A549 (cell line): ENCODE data around the gene SGSM1. TPM values are rescaled to one million over a fixed set of nuclear protein-coding genes. Genes with fewer than 3 reads are reported as not detected.

Experiments
- ATAC-seq, 2 experiments: fragments of 200-7000 bp in 1 of 2; fragments of >200 bp in 1 of 2; cut with Nextera tagmentation in 1 of 2; cut with Tn5 transposase in 1 of 2; 3 replicates each; pipeline versions ENCODE4 v1.8.0 to v1.9.1; 2018 to 2020; ENCODE audit warnings: mild to moderate bottlenecking in 1 of 2, moderate library complexity in 1 of 2
- CTCF ChIA-PET: fragments of 300-600 bp; sonication (Branson Sonifier 250); formaldehyde crosslinking; extraction: SDS; loops from one replicate; lab custom pipeline; 2021; ENCODE audit warnings: antibody characterized with exemption, inconsistent platforms; lab: Yijun Ruan, JAX
- POLR2A ChIA-PET: fragments of 350-600 bp; formaldehyde crosslinking; extraction: SDS; loops from one replicate; lab custom pipeline; 2021; ENCODE audit warnings: antibody characterized with exemption, inconsistent platforms; lab: Yijun Ruan, JAX
- DNase-seq, 2 experiments: peaks; one replicate each; pipeline versions ENCODE4 v3.0.0 to v3.0.0-alpha.2; 2011 to 2016; ENCODE audit warnings: low read depth in 1 of 2, low spot score in 1 of 2
- FAIRE-seq: peaks from 2 replicates; lab custom pipeline; 2011; peaks lifted over from hg19 to GRCh38; lab: Jason Lieb, UNC
- H3K27ac ChIP-seq, 2 experiments: fragments of >200 bp; sonication (Bioruptor Twin); formaldehyde crosslinking; 3 replicates each; pipeline ENCODE4 v1.5.1; 2016 to 2017
- H3K4me1 ChIP-seq: fragments of >200 bp; sonication (Bioruptor Twin); formaldehyde crosslinking; 3 replicates; pipeline ENCODE4 v1.6.1; 2016
- H3K4me2 ChIP-seq: fragments of >200 bp; sonication (Bioruptor Twin); formaldehyde crosslinking; 3 replicates; pipeline ENCODE4 v1.6.1; 2016
- H3K4me3 ChIP-seq: fragments of >200 bp; sonication (Bioruptor Twin); formaldehyde crosslinking; 3 replicates; pipeline ENCODE4 v1.5.1; 2016
- H3K9me3 ChIP-seq: fragments of >200 bp; sonication (Bioruptor Twin); formaldehyde crosslinking; 3 replicates; pipeline ENCODE4 v1.6.1; 2016
- CHD2 ChIP-seq: fragments of 150-350 bp; IDR thresholded peaks from 2 replicates; pipeline ENCODE4 v1.6.1; 2014; ENCODE audit warnings: low read length; ENCODE audit not compliant: partially characterized antibody
- EHMT2 ChIP-seq: fragments of 200-600 bp; sonication (generic); IDR thresholded peaks from 2 replicates; pipeline ENCODE4 v1.6.1; 2016; ENCODE audit warnings: antibody characterized with exemption, low read depth, mild to moderate bottlenecking, moderate library complexity
- FOSB ChIP-seq: fragments of 250-450 bp; sonication (Bioruptor Pico); IDR thresholded peaks from 2 replicates; pipeline ENCODE4 v1.5.0; 2020; ENCODE audit warnings: mild to moderate bottlenecking, moderate library complexity
- FOSL2 ChIP-seq, 2 experiments: fragments of 450-650 bp in 1 of 2; fragments of >200 bp in 1 of 2; sonication (Bioruptor Twin) in 1 of 2; formaldehyde crosslinking; IDR thresholded peaks; 2 replicates each; pipeline versions ENCODE4 v1.5.0 to v1.6.1; 2016 to 2020; ENCODE audit warnings: mild to moderate bottlenecking in 1 of 2, moderate library complexity in 1 of 2
- GATA3 ChIP-seq: IDR thresholded peaks from 2 replicates; pipeline ENCODE4 v1.6.1; 2012; ENCODE audit warnings: borderline replicate concordance
- JUN ChIP-seq, 2 experiments: fragments of >200 bp; sonication (Bioruptor Twin); formaldehyde crosslinking; IDR thresholded peaks; 2 replicates in 1 of 2; 3 replicates in 1 of 2; pipeline ENCODE4 v1.6.1; 2016 to 2017
- MAFK ChIP-seq: fragments of 450-650 bp; IDR thresholded peaks from 2 replicates; pipeline ENCODE4 v1.6.1; 2014; ENCODE audit not compliant: partially characterized antibody
- MAX ChIP-seq: IDR thresholded peaks from 2 replicates; pipeline ENCODE4 v1.6.1; 2012
- NPAS2 ChIP-seq: fragments of 250-450 bp; sonication (Bioruptor Pico); IDR thresholded peaks from 2 replicates; pipeline ENCODE4 v1.8.0; 2022; ENCODE audit warnings: mild to moderate bottlenecking, moderate library complexity, borderline replicate concordance
- PHF8 ChIP-seq: fragments of 200-600 bp; sonication (generic); IDR thresholded peaks from 2 replicates; pipeline ENCODE4 v1.6.1; 2016; ENCODE audit warnings: low read depth, mild to moderate bottlenecking, antibody characterized with exemption, moderate library complexity, borderline replicate concordance
- RAD21 ChIP-seq, 2 experiments: fragments of >200 bp in 1 of 2; sonication (Bioruptor Twin) in 1 of 2; formaldehyde crosslinking in 1 of 2; IDR thresholded peaks in 1 of 2; conservative IDR thresholded peaks in 1 of 2; 2 replicates in 1 of 2; 3 replicates in 1 of 2; pipeline ENCODE4 v1.6.1; 2012 to 2018; ENCODE audit warnings: inconsistent platforms in 1 of 2
- RCOR1 ChIP-seq: fragments of 150-350 bp; IDR thresholded peaks from 2 replicates; pipeline ENCODE4 v1.6.1; 2014; ENCODE audit warnings: antibody characterized with exemption, low read length, low read depth
- REST ChIP-seq: fragments of 200-600 bp; sonication (generic); IDR thresholded peaks from 2 replicates; pipeline ENCODE4 v1.6.1; 2016; ENCODE audit warnings: antibody characterized with exemption, mild to moderate bottlenecking, moderate library complexity
- RNF2 ChIP-seq: fragments of 200-600 bp; sonication (generic); IDR thresholded peaks from 2 replicates; pipeline ENCODE4 v1.6.1; 2016; ENCODE audit warnings: low read depth, mild to moderate bottlenecking, antibody characterized with exemption, moderate library complexity, borderline replicate concordance
- USF2 ChIP-seq: fragments of 450-650 bp; IDR thresholded peaks from 2 replicates; pipeline ENCODE4 v1.6.1; 2014; ENCODE audit warnings: antibody characterized with exemption
- whole genome bisulfite sequencing: methylation state at CpG from one replicate; pipeline ENCODE4 v1.1.6; 2017; ENCODE audit errors: missing lambda C conversion rate; 5-methylcytosine and 5-hydroxymethylcytosine counted together
- polyA plus RNA-seq, 4 experiments: library from polyadenylated mRNA; depleted of rRNA in 3 of 4; stranded (reverse); fragments of >200 nt; fragmentation: RNase III in 1 of 4; extraction: RNeasy Plus Mini Kit Qiagen cat#74134 plus additional on column Dnase treatment in 1 of 4; gene quantifications; 2 replicates in 3 of 4; 3 replicates in 1 of 4; pipeline ENCODE4 v1.2.3, GENCODE V29; 2011 to 2017

The SGSM1 gene
- polyA plus RNA-seq, 2 of the 4 experiments (the other 2 are of a cell fraction) = 0.50 to 1.4 TPM

GRCh38 chr22:24951942-24952836 lies 146.2 kb downstream of the SGSM1 start, which contains the start of gene KIAA1671 (continued):
- no peak for TF ChIP-seq REST
- no peak for TF ChIP-seq MAFK
- no peak for TF ChIP-seq EHMT2
- TF ChIP-seq RNF2 = no peak
- no peak for TF ChIP-seq RCOR1
- peak; percentile 86 to 97 for TF ChIP-seq RAD21 (conservative IDR thresholded peaks at IDR 0.05 in 1 of 2, IDR thresholded peaks at IDR 0.05 in 1 of 2)
- no peak for TF ChIP-seq GATA3

GRCh38 chr22:24952837-24953383 lies 146.9 kb downstream of the SGSM1 start:
- Histone ChIP-seq H3K4me1 (peaks cover 11% of the 10 kb centered on the region), H3K27ac (peak overlapping the region; percentile 89 to 93), H3K4me2 (peak overlapping the region; percentile 85), H3K9me3 (no peaks in the 10 kb centered on the region), H3K4me3 (peak overlapping the region; percentile 67)
- 0% methylated on average over 18 of the region's 35 CpGs for WGBS
- ChIA-PET CTCF (interaction anchor here (0.6 to 5.9 kb wide), 12 partner anchors 9 to 183 kb away, joined by 3 to 43 read pairs (median 3); no protein-coding TSS in a partner anchor), POLR2A (no interaction called here)
- ATAC-seq = peak; percentile 69 to 72
- no peak for FAIRE-seq
- peak; percentile 46; the same call in 1 of the 2 replicates for TF ChIP-seq MAX
- peak; percentile 77 for TF ChIP-seq USF2
- no peak for TF ChIP-seq NPAS2 (CRISPR knock-in tag)
- TF ChIP-seq REST = peak; percentile 69
- no peak for TF ChIP-seq FOSB
- TF ChIP-seq FOSL2 (IDR thresholded peaks at IDR 0.05) = no peak
- no peak for TF ChIP-seq FOSL2 (CRISPR knock-in tag; IDR thresholded peaks at IDR 0.05)
- TF ChIP-seq JUN (IDR thresholded peaks at IDR 0.05) = peak in 1 of 2 experiments; percentile 52; a peak in 2 of 5 replicates
- TF ChIP-seq PHF8 = 0 out of 2 replicates have a peak, but pooled peaks have one; percentile 16
- TF ChIP-seq CHD2 = peak; percentile 82
- DNase-seq = peak; percentile 67 to 73
